ENCODE data around the gene COL5A1.

DNA sequence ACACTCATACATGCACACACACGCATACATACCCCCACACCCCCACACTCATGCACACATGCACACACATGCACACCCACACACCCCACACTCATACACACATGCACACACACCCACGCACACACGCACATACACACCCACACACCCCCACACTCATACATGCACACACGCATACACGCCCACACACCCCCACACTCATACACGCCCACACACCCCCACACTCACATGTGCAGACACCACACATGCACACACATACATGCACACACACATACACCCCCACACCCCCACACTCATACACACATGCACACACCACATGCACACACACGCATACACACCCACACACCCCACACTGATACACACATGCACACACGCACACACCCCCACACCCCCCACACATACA lies 118.3 kb downstream of the COL5A1 start:
- TF ChIP-seq CTCF (conservative IDR thresholded peaks at IDR 0.05; ENCODE audit: low read depth, low read length) = no peak
- TF ChIP-seq EZH2 (IDR thresholded peaks at IDR 0.05; ENCODE audit: low read length, unreplicated experiment) = no peak
- TF ChIP-seq EZH2phosphoT487 (IDR thresholded peaks at IDR 0.05; ENCODE audit: borderline replicate concordance, low read length) = no peak
